Kidney epithelial cell (primary cell): ENCODE measurements around the gene PEX3. TPM values are rescaled to one million over a fixed set of nuclear protein-coding genes. Genes with fewer than 3 reads are reported as not detected.

ENCODE experiments used
- DNase-seq: peaks from one replicate; pipeline ENCODE4 v3.0.0-alpha.2; 2010; ENCODE audit warnings: low read depth
- H3K27me3 ChIP-seq: 2 replicates; pipeline ENCODE4 v1.6.0; 2011; ENCODE audit warnings: low read length; ENCODE audit not compliant: control insufficient read depth, insufficient read depth
- H3K36me3 ChIP-seq: 2 replicates; pipeline ENCODE4 v1.5.1; 2011; ENCODE audit warnings: low read length; ENCODE audit not compliant: control insufficient read depth, insufficient read depth
- H3K4me3 ChIP-seq: 2 replicates; pipeline ENCODE4 v1.5.1; 2011; ENCODE audit warnings: low read depth, mild to moderate bottlenecking, control low read depth, low read length
- CTCF ChIP-seq: IDR thresholded peaks from 2 replicates; pipeline ENCODE4 v1.5.1; 2011; ENCODE audit warnings: mild to moderate bottlenecking, moderate library complexity, low read length, control low read depth, inconsistent platforms; ENCODE audit not compliant: insufficient read depth, poor library complexity, severe bottlenecking
- total RNA-seq: library from RNA; depleted of rRNA; stranded (reverse); fragments of >200 nt; gene quantifications from 2 replicates; pipeline ENCODE4 v1.2.3, GENCODE V29; 2015

Gene PEX3
- total RNA-seq, 1 donor from 2014 or later, result 11.4 TPM

- no peak for TF ChIP-seq CTCF
- no peaks in the 10 kb centered on the region for H3K36me3 ChIP-seq
- DNase-seq, result no peak
- no peaks in the 10 kb centered on the region for H3K27me3 ChIP-seq
- H3K4me3 ChIP-seq, result no peak overlapping the region
Measured at GRCh38 chr6:143522039-143522600, 71.5 kb downstream of the PEX3 start.

- Histone ChIP-seq H3K27me3 (no peaks in the 10 kb centered on the region), H3K36me3 (no peaks in the 10 kb centered on the region), H3K4me3 (no peak overlapping the region)
- no peak for TF ChIP-seq CTCF
- no peak for DNase-seq
Measured at GRCh38 chr6:143525356-143525755, 74.8 kb downstream of the PEX3 start.

GRCh38 chr6:143527677-143528076 lies 77.1 kb downstream of the PEX3 start:
- H3K36me3 ChIP-seq, result no peaks in the 10 kb centered on the region
- no peak for DNase-seq
- no peak overlapping the region for H3K4me3 ChIP-seq
- TF ChIP-seq CTCF, result no peak
- no peaks in the 10 kb centered on the region for H3K27me3 ChIP-seq

GRCh38 chr6:143528164-143528811 lies 77.7 kb downstream of the PEX3 start:
- DNase-seq, result no peak
- Histone ChIP-seq H3K36me3 (no peaks in the 10 kb centered on the region), H3K27me3 (no peaks in the 10 kb centered on the region), H3K4me3 (no peak overlapping the region)
- TF ChIP-seq CTCF, result no peak

- Histone ChIP-seq H3K4me3 (no peak overlapping the region), H3K27me3 (no peaks in the 10 kb centered on the region), H3K36me3 (no peaks in the 10 kb centered on the region)
- TF ChIP-seq CTCF, result no peak
- no peak for DNase-seq
Measured at GRCh38 chr6:143529095-143529494, 78.5 kb downstream of the PEX3 start.
